Lung (tissue), 12 donors: ENCODE results near the gene ZKSCAN5. TPM values are rescaled to one million over a fixed set of nuclear protein-coding genes. Genes with fewer than 3 reads are reported as not detected.

Experiments
- ATAC-seq: fragments of 200-7000 bp; cut with Tn5 transposase; one replicate; pipeline ENCODE4 v1.9.1; 2020; ENCODE audit warnings: moderate number of reproducible peaks; ENCODE audit not compliant: insufficient read depth, low FRiP score
- DNase-seq, 3 donors: peaks; one replicate each; pipeline ENCODE4 v3.0.0-alpha.2; 2013 to 2017
- H3K27ac ChIP-seq, 2 donors: one replicate each; pipeline ENCODE4 v1.5.1; 2013; ENCODE audit warnings: mild to moderate bottlenecking in 2 of 2, moderate library complexity in 2 of 2, control low read depth in 1 of 2, inconsistent platforms in 1 of 2, low read depth in 1 of 2, low read length in 1 of 2
- H3K27me3 ChIP-seq, 3 donors: one replicate each; pipeline ENCODE4 v1.5.1; 2013; ENCODE audit warnings: low read length in 2 of 3; ENCODE audit not compliant: control insufficient read depth in 3 of 3, insufficient read depth in 3 of 3
- H3K36me3 ChIP-seq, 4 donors: one replicate each; pipeline ENCODE4 v1.5.1; 2013; ENCODE audit warnings: low read length in 4 of 4, mild to moderate bottlenecking in 1 of 4, moderate library complexity in 1 of 4; ENCODE audit not compliant: control insufficient read depth in 4 of 4, insufficient read depth in 4 of 4
- H3K4me1 ChIP-seq, 5 donors: one replicate each; pipeline ENCODE4 v1.5.1; 2013; ENCODE audit warnings: low read length in 5 of 5, mild to moderate bottlenecking in 2 of 5, moderate library complexity in 1 of 5; ENCODE audit not compliant: control insufficient read depth in 5 of 5, insufficient read depth in 5 of 5
- H3K4me3 ChIP-seq: one replicate; pipeline ENCODE4 v1.5.1; 2013; ENCODE audit warnings: mild to moderate bottlenecking, control low read depth, moderate library complexity
- H3K9ac ChIP-seq, 2 donors: one replicate each; pipeline ENCODE4 v1.5.1; 2013; ENCODE audit warnings: low read length in 2 of 2, control low read depth in 1 of 2; ENCODE audit not compliant: insufficient read depth in 1 of 2
- H3K9me3 ChIP-seq, 4 donors: one replicate each; pipeline ENCODE4 v1.5.1; 2013; ENCODE audit warnings: low read length in 3 of 4, mild to moderate bottlenecking in 1 of 4, moderate library complexity in 1 of 4; ENCODE audit not compliant: control insufficient read depth in 4 of 4, insufficient read depth in 3 of 4
- WGBS, 2 donors: extraction: QIAGEN DNeasy Blood & Tissue Kit; methylation state at CpG; one replicate each; pipeline ENCODE4 v1.1.7; 2013; 5-methylcytosine and 5-hydroxymethylcytosine counted together
- polyA plus RNA-seq, 2 donors: library from polyadenylated mRNA; stranded (reverse); fragments of 200-250 nt; gene quantifications; one replicate each; pipeline ENCODE4 v1.2.1, GENCODE V29; 2013
- total RNA-seq, 2 donors: library from RNA; depleted of rRNA in 1 of 2; stranded (reverse); fragments of >200 nt in 1 of 2; gene quantifications; one replicate each; pipeline ENCODE4 v1.2.1, GENCODE V29; 2014 to 2021
- TF ChIP-seq, protein P1 (sequence below): IDR thresholded peaks from 2 replicates; pipeline ENCODE4 v1.5.1; 2012; ENCODE audit warnings: mild to moderate bottlenecking; ENCODE audit errors: control extremely low read depth, extremely low read depth
- donor health status: control.
- donor health status: control.
- donor health status: Bipolar disorder and iron deficiency.
- donor health status: healthy.
- donor health status: DM: yes; HTN: yes; CAD: no.

The ZKSCAN5 gene
- total and polyA plus RNA-seq, 4 donors = 3.1 to 9.7 (median 6.2) TPM

GRCh38 chr7:99525713-99526440 is 21.4 kb downstream of the ZKSCAN5 start:
- peaks cover 0 to 11% (median 4%) of the 10 kb centered on the region in 4 donors for H3K9me3 ChIP-seq
- no peaks in the 10 kb centered on the region for H3K4me1 ChIP-seq
- H3K27me3 ChIP-seq = no peaks in the 10 kb centered on the region
- WGBS, 2 donors = 95 to 96% methylated on average over 21 of the region's 21 CpGs
- DNase-seq (no peak), ATAC-seq (no peak)
- H3K4me3 ChIP-seq = no peak overlapping the region
- TF ChIP-seq, protein P1, sequence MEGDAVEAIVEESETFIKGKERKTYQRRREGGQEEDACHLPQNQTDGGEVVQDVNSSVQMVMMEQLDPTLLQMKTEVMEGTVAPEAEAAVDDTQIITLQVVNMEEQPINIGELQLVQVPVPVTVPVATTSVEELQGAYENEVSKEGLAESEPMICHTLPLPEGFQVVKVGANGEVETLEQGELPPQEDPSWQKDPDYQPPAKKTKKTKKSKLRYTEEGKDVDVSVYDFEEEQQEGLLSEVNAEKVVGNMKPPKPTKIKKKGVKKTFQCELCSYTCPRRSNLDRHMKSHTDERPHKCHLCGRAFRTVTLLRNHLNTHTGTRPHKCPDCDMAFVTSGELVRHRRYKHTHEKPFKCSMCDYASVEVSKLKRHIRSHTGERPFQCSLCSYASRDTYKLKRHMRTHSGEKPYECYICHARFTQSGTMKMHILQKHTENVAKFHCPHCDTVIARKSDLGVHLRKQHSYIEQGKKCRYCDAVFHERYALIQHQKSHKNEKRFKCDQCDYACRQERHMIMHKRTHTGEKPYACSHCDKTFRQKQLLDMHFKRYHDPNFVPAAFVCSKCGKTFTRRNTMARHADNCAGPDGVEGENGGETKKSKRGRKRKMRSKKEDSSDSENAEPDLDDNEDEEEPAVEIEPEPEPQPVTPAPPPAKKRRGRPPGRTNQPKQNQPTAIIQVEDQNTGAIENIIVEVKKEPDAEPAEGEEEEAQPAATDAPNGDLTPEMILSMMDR = peak; percentile 6
- no peak overlapping the region for H3K9ac ChIP-seq
- H3K36me3 ChIP-seq = peaks cover 19 to 36% (median 31%) of the 10 kb centered on the region in 4 donors
- H3K27ac ChIP-seq = no peak overlapping the region

GRCh38 chr7:99531354-99531765 is 26.9 kb downstream of the ZKSCAN5 start:
- Histone ChIP-seq H3K9ac (no peak overlapping the region), H3K27ac (no peak overlapping the region), H3K27me3 (no peaks in the 10 kb centered on the region), H3K4me3 (no peak overlapping the region), H3K9me3 (peaks cover 15 to 31% (median 26%) of the 10 kb centered on the region in 4 donors), H3K36me3 (peaks cover 14 to 52% (median 43%) of the 10 kb centered on the region in 4 donors), H3K4me1 (no peaks in the 10 kb centered on the region)
- TF ChIP-seq, protein P1 = no peak
- DNase-seq = no peak
- 98 to 99% methylated on average over 12 of the region's 12 CpGs for WGBS, 2 donors
- ATAC-seq = no peak

- Histone ChIP-seq H3K27ac (no peak overlapping the region), H3K9me3 (peaks cover 18 to 37% (median 23%) of the 10 kb centered on the region in 4 donors), H3K9ac (no peak overlapping the region), H3K4me3 (no peak overlapping the region), H3K27me3 (no peaks in the 10 kb centered on the region), H3K4me1 (no peaks in the 10 kb centered on the region), H3K36me3 (peaks cover 4 to 26% (median 22%) of the 10 kb centered on the region in 4 donors)
- 97 to 99% methylated on average over 2 of the region's 2 CpGs for WGBS, 2 donors
- TF ChIP-seq, protein P1 = no peak
- ATAC-seq (no peak), DNase-seq (no peak)
Measured at GRCh38 chr7:99535667-99536066, 31.2 kb downstream of the ZKSCAN5 start.
